HG03139 (cell line): ENCODE results near the gene THOC6.

ENCODE experiments used
- ATAC-seq: cut with Tn5 transposase; IDR thresholded peaks from one replicate; pipeline ENCODE4 v1.9.1; 2021; ENCODE audit not compliant: unreplicated experiment

Gene THOC6

GRCh38 chr16:3023669-3024478 lies at the start of gene THOC6, which contains the start of gene HCFC1R1:
TSS of gene THOC6 (plus strand) at chr16:3024035. CDS start at chr16:3024327, 292 bp downstream.
TSS of gene HCFC1R1 (minus strand) at chr16:3023942. CDS start at chr16:3023941, 1 bp downstream.
- ATAC-seq = peak; percentile 64

DNA sequence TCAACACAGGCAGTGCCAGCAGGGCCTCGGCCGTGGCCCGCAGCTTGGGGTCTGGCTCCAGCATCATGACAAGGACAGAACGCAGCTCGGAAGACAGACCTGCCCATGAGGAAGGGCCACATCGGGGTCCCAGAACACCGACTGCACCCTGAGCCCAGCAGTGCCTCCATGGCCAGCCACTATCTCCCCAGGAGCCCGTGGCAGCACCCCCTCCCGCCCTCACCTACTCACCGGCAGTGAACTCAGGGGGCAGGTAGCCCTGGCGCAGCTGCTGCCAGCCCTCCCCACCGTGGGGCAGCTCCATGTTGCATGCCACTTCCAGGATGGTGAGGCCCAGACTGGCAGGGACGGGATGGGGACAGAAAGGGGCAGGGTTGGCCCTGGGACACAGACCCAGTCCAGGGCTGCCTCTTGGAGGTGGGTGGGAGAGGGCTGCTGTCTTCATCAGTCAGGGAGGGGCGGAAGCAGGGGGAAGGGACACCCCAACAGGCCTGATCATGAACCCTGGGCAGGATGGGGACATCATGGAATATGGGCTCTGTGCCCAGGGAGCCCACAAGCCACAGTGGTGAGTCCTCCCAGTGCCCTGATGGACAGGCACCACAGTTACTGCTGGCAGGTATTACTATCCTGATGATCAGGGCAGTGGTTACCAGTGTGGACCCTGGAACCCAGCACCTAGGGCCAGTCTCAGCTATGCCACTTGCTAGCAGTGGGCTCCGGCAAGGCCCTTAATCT lies 49.3 kb upstream of the THOC6 start:
- no peak for ATAC-seq

GRCh38 chr16:2975161-2975795 lies 48.6 kb upstream of the THOC6 start:
- no peak for ATAC-seq

- ATAC-seq = no peak
Measured at GRCh38 chr16:2976201-2976600, 47.6 kb upstream of the THOC6 start.

DNA sequence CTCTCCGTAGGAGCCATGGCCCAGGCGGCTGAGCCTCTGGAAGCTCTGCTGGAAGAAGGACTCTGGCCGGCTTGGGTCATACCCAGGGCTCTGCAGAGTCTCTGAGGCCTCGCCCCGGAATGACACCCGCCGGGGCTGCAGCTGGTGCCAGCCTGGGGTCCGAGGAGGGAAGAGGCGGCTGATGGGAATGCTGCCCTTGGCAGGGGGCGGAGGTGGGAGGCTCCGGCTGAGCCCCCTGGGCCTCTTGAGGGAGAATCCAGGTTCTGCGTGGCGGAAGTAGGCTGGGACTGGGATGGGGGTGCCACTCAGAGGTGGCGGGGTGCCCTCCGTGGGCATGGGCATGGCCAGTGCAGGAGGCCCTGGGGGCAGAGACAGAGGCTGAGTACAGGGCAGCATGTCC lies 47.2 kb upstream of the THOC6 start:
- no peak for ATAC-seq

GRCh38 chr16:2977440-2977839 lies 46.4 kb upstream of the THOC6 start:
- no peak for ATAC-seq

DNA sequence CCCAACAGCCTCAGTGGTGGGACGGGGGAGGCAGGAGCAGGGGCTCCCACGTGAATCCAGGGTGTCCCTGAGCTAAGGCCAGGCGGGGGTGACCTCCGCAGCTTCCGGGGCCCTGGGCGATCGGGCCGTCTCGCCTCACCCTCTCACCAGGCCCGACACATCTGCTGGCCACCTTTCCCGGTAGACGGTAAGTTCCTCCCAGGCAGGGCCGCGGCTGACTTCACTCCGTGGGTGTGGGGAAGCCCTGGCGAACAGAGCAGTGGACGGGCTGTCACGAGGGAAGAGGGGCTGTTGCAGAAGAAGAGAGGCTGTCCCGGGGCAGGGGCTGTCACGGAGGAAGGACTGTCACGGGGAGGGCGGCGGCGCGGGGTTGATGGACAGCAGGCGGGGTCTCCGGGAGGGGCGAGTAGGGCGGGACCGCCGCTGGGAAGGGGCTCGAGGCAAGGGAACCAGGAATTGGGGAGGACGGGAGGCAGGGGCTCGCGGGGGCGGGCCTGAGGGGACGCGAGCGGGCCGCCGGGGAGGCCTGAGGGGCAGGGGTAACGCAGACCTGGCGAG lies 44.1 kb upstream of the THOC6 start:
- no peak for ATAC-seq

- peak; percentile 66 for ATAC-seq
Measured at GRCh38 chr16:2980227-2981176, 43.3 kb upstream of the THOC6 start, which contains the start of gene PKMYT1. TSS of gene PKMYT1 (minus strand) at chr16:2980446. CDS start at chr16:2979657, 789 bp downstream.

DNA sequence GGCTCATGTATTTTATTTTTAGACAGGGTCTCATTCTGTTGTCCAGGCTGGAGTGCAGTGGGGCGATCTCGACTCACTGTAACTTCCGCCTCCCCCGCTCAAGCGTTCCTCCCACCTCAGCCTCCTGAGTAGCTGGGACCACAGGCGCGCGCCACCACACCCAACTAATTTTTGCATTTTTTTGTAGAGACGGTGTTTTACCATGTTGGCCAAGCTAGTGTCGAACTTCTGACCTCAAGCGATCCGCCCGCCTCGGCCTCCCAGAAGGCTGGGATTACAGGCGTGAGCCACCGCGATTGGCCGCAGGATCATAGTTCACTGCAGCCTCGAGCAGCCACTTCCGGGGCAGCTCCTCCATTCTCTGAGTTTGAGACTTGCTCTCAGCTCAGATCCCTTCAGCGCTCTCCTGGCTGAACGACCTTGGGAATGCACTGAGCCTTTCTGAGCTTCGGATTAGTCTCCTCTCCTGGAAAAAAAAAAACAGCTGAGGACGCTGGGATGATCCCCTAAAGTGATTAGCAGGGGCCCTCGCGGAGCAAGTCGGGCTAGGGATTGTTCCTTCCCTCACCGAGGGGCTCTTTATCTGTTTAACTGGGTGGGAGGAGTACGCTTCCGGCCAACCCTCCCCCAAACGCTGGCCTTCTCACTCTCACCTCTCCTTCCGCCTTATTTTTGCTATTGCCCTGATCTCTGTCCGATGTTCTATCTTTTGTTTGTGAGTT lies 42.5 kb upstream of the THOC6 start:
- no peak for ATAC-seq

- no peak for ATAC-seq
Measured at GRCh38 chr16:2981899-2982250, 42.0 kb upstream of the THOC6 start.

DNA sequence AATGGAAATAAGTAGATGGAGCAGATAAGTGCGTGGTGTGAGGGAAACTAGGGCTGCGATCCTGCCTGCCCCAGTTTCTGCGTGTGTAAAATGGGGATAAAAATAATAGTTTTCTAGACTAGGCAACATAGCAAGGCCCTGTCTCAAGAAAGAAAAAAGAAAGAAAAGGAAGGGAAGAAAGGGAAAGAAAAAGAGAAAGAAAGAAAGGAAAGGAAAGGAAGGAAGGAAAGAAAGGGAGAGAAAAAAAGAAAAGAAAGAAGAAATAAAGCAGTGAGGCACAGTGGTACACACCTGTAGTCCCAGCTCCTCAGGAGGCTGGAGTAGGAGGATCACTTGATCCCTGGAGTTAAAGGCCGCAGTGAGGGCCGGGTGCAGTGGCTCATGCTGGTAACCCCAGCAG lies 41.4 kb upstream of the THOC6 start:
- ATAC-seq = no peak

DNA sequence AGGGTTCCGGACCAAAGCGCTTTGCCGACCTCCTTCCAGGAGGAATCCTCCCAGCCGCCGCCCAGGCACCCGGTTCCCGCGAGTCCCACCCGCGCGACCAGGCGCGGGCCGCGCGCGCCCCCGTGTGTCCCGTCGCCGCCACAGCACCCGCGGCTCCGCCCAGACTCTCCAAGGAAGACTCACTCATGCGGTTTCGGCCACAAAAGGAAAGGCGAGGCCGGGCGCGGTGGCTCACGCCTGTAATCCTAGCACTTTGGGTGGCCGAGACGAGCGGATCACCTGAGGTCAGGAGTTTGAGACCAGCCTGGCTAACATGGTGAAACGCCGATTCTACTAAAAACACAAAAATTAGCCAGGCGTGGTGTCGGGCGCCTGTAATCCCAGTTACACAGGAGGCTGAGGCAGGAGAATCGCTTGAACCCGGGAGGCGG lies 40.1 kb upstream of the THOC6 start:
- ATAC-seq = no peak

- ATAC-seq = no peak
Measured at GRCh38 chr16:2985462-2985861, 38.4 kb upstream of the THOC6 start.

DNA sequence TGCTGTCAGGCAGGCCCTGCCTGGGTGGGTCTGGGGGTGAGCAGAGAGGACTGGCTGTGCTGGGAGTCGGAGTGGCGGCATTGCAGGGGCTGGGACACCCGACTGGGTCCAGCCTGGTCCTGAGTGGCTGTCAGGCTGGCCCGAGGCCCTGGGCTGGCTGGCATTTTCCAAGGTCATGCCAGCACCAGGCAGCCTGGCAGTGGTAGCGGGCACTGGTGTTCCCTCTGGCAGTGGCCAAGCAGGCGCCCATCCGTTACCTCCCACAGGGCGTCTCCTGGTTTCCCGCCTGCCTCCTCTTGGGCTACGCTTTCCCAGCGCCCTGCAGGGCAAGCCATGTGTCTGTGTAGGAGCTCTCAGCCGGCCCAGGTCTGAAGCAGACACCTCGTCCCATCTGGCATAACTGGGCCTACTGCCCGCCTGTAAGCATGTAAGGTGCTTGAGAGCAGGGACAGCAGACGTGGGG lies 37.9 kb upstream of the THOC6 start:
- ATAC-seq = no peak

- ATAC-seq = no peak
Measured at GRCh38 chr16:2986623-2987188, 37.1 kb upstream of the THOC6 start.

GRCh38 chr16:2987286-2987685 lies 36.5 kb upstream of the THOC6 start:
- ATAC-seq = no peak

GRCh38 chr16:2987833-2988232 lies 36.0 kb upstream of the THOC6 start:
- no peak for ATAC-seq

- ATAC-seq = no peak
Measured at GRCh38 chr16:2988590-2989099, 35.2 kb upstream of the THOC6 start.

DNA sequence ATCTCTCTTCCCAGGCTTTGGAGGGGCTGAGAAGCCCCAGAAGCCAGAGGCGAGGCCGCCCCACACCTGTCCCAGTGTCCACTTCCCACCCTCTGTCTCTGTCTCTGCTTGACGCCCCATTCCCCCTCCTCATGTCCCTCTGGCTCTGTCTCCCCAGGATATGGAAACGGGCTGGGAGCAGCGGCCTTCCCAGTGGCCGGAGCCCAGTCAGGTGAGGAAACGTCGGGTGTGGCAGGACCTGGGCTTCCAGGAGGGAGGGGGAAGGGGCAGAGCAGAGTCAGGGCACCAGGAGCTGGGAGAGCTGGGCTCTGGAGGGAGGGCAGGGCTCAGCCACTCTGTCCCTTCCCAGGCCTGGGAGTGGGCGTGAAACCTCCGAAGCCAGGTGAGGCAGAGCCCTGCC lies 32.9 kb upstream of the THOC6 start:
- ATAC-seq = no peak
